Measurements from ENCODE around the gene EIF4G3. TPM values are rescaled to one million over a fixed set of nuclear protein-coding genes. Genes with fewer than 3 reads are reported as not detected.
A peak's percentile ranks its signal among the peaks of the same experiment; 100 is the strongest.

EIF4G3 gene
- total RNA-seq, 4 donors from 2014 or later = 68.9 to 110 (median 104) TPM

DNA sequence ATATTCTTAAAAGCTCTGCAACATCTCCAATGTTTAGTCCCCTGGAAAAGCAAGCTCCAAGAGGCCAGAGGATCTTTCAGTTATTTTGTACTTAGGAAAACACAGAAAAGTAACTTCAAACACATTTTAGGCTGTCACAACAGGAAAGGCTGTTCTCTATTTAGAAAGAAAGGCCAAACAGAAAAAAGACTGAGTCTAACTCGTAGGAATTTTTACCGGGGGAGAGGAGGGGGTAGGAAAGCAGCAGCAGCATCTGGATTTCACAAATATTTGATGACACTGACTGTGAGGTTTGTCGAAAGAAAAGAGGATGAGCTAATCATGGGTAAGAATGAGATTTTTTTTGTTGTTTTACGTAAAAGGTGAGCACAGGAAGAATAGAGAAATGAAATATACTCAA is 107.1 kb downstream of the EIF4G3 start:
- Histone ChIP-seq H3K9me3 (no peaks in the 10 kb centered on the region), H3K4me1 (peaks cover 23 to 36% of the 10 kb centered on the region in 2 donors), H3K27ac (peak overlapping the region; percentile 21 to 57 (median 34)), H3K36me3 (no peaks in the 10 kb centered on the region), H3K4me3 (replicated peaks in 1 of 3) (no peak overlapping the region), H3K27me3 (no peaks in the 10 kb centered on the region)
- intact Hi-C loops (cut with DNase I) = no loop called here
- TF ChIP-seq POLR2A (IDR thresholded peaks at IDR 0.05) (no peak), CTCF (IDR thresholded peaks at IDR 0.05) (no peak)
- WGBS, 2 donors = 35 to 36% methylated on average over 4 of the region's 4 CpGs
- DNase-seq = no peak

DNA sequence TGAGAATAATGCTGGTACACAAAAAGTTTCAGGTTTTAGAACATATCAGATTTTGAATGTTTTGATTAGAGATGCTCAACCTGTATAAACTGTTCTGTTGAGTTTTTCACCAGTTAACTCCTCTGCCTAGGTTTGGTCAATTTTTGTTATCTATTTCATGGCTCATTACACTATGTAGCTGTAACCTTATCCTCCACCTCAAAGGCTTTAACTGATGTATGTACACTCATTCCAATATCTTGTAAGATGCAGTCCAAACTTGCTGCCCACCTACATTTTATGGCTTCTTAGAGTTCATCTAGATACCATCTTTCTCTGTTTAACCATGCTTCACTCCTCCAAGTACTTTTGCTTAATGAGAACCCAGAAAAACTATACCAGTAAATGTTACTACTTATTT is 107.8 kb downstream of the EIF4G3 start:
- no peak overlapping the region for H3K4me3 ChIP-seq (replicated peaks in 1 of 3)
- DNase-seq = no peak
- peak overlapping the region; percentile 21 to 57 (median 34) for H3K27ac ChIP-seq
- no peaks in the 10 kb centered on the region for H3K27me3 ChIP-seq
- intact Hi-C loops (cut with DNase I) = no loop called here
- TF ChIP-seq POLR2A (IDR thresholded peaks at IDR 0.05) (no peak), CTCF (IDR thresholded peaks at IDR 0.05) (no peak)
- H3K36me3 ChIP-seq = no peaks in the 10 kb centered on the region
- H3K9me3 ChIP-seq = no peaks in the 10 kb centered on the region
- H3K4me1 ChIP-seq = peaks cover 29 to 42% of the 10 kb centered on the region in 2 donors

GRCh38 chr1:21067551-21068227 is 109.0 kb downstream of the EIF4G3 start:
- Histone ChIP-seq H3K4me1 (peaks cover 32 to 53% of the 10 kb centered on the region in 2 donors), H3K4me3 (replicated peaks in 1 of 3) (no peak overlapping the region), H3K27ac (peak overlapping the region in 1 of 3 donors; percentile 36), H3K27me3 (no peaks in the 10 kb centered on the region), H3K36me3 (no peaks in the 10 kb centered on the region), H3K9me3 (no peaks in the 10 kb centered on the region)
- DNase-seq = no peak
- 95 to 96% methylated on average over 6 of the region's 6 CpGs for WGBS, 2 donors
- no peak for TF ChIP-seq CTCF (IDR thresholded peaks at IDR 0.05)
- no peak for TF ChIP-seq POLR2A (IDR thresholded peaks at IDR 0.05)
- intact Hi-C loops (cut with DNase I) = no loop called here

DNA sequence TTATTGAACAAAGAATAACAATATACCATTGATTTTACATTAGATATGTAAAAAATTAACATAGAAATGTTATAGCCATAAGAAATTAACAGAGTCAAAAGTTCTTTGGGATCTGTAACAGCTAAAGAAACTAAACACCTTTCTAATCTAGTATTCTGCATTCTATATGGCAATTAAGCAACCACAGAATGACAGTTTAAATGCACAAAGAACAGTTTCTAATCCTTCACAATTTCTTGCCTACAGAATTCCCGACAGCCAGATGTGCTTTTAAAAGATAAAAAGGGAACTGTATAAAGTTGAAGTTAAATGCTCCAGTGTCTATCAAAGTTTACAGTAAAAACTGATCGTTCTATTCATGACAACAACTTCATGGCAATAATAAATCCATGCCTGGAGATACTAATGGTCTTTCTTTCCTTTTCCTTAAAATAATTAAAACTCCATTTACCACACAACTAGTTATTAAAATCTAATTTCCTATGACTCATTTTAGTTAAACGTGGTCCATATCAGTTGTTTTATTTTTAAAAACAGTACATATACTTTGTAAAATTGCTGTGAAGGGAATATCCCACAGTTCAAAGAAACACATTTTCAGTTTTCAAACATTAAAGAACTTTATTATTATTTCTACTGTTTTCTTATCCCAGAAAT is 110.2 kb downstream of the EIF4G3 start:
- no peaks in the 10 kb centered on the region for H3K27me3 ChIP-seq
- no peaks in the 10 kb centered on the region for H3K9me3 ChIP-seq
- peak overlapping the region; percentile 1 to 70 (median 51) for H3K27ac ChIP-seq
- H3K4me3 ChIP-seq (replicated peaks in 1 of 3) = no peak overlapping the region
- no peak for DNase-seq
- TF ChIP-seq POLR2A (IDR thresholded peaks at IDR 0.05) = no peak
- TF ChIP-seq CTCF (IDR thresholded peaks at IDR 0.05) = no peak
- 67 to 68% methylated on average over 3 of the region's 3 CpGs for WGBS, 2 donors
- intact Hi-C loops (cut with DNase I) = no loop called here
- no peaks in the 10 kb centered on the region for H3K36me3 ChIP-seq
- peaks cover 35 to 56% of the 10 kb centered on the region in 2 donors for H3K4me1 ChIP-seq

DNA sequence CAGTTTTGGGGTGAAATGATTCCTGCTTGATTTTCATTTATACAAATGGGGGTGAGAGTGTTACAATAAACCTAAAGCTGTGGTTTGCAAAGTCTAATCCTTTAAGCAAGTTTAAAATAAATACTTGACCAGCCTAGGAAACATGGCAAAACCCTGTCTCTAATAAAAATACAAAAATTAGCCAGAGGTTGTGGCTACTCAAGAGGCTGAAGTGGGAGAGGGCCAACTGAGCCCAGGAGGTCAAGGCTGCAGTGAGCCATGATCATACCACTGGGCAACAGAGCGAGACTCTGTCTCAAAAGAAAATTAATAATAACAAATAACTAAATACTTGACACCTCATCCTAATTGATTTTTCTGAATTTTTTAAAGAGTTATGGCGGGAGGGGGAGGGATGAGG is 110.8 kb downstream of the EIF4G3 start:
- WGBS, 2 donors = 62 to 80% methylated on average over 2 of the region's 2 CpGs
- DNase-seq = peak; percentile 61 to 67
- no peak overlapping the region for H3K4me3 ChIP-seq (replicated peaks in 1 of 3)
- H3K27ac ChIP-seq = peak overlapping the region in 2 of 3 donors; percentile 51 to 70
- no peaks in the 10 kb centered on the region for H3K27me3 ChIP-seq
- intact Hi-C loops (cut with DNase I) = no loop called here
- H3K36me3 ChIP-seq = no peaks in the 10 kb centered on the region
- peaks cover 35 to 56% of the 10 kb centered on the region in 2 donors for H3K4me1 ChIP-seq
- H3K9me3 ChIP-seq = no peaks in the 10 kb centered on the region
- TF ChIP-seq POLR2A (IDR thresholded peaks at IDR 0.05) (no peak), CTCF (IDR thresholded peaks at IDR 0.05) (no peak)
